Fibroblast of lung (primary cell): Measurements from ENCODE around the gene TCF4.

Experiments used
- CTCF ChIP-seq, 2 donors: IDR thresholded peaks in 1 of 2; conservative IDR thresholded peaks in 1 of 2; 1 replicate in 1 of 2; 2 replicates in 1 of 2; pipeline ENCODE4 v1.5.1; 2011 to 2012; ENCODE audit warnings: low read length in 2 of 2, control low read depth in 1 of 2, inconsistent platforms in 1 of 2, low read depth in 1 of 2, mild to moderate bottlenecking in 1 of 2
- EZH2 ChIP-seq: IDR thresholded peaks from 2 replicates; pipeline ENCODE4 v1.5.1; 2012; ENCODE audit warnings: low read length, control low read depth, mild to moderate bottlenecking; ENCODE audit errors: missing control alignments

GRCh38 chr18:55264108-55264507, 323.9 kb downstream of the TCF4 start:
- no peak for TF ChIP-seq CTCF (conservative IDR thresholded peaks at IDR 0.05 in 1 of 2, IDR thresholded peaks at IDR 0.05 in 1 of 2; ENCODE audit: low read depth in 1 of 2, low read length in 2 of 2)
- TF ChIP-seq EZH2 = no peak
